Common myeloid progenitor, CD34-positive (primary cell): ENCODE data around the gene KIF27.

ENCODE experiments used
- CTCF ChIA-PET: fragments of 350-600 bp; sonication (Branson Sonifier 250); formaldehyde crosslinking; loops from one replicate; lab custom pipeline; 2021; ENCODE audit warnings: antibody characterized with exemption; lab: Charles Lee
- POLR2A ChIA-PET: fragments of 350-600 bp; sonication (Branson Sonifier 250); formaldehyde crosslinking; loops from one replicate; lab custom pipeline; 2021; ENCODE audit warnings: antibody characterized with exemption; lab: Charles Lee
- DNase-seq, 3 donors: peaks; one replicate each; pipeline versions ENCODE4 v3.0.0 to v3.0.0-alpha.2; 2013
- H3K27ac ChIP-seq, 2 experiments: 1 replicate in 1 of 2; 2 replicates in 1 of 2; pipeline ENCODE4 v1.7.0; 2013; ENCODE audit warnings: inconsistent platforms in 2 of 2, low read length in 2 of 2, mild to moderate bottlenecking in 2 of 2, low read depth in 1 of 2, moderate library complexity in 1 of 2; ENCODE audit not compliant: severe bottlenecking in 2 of 2, insufficient read depth in 1 of 2, poor library complexity in 1 of 2
- H3K27me3 ChIP-seq, 5 experiments: replicated peaks in 2 of 5; 1 replicate in 3 of 5; 2 replicates in 2 of 5; pipeline versions ENCODE4 v1.6.1 to v1.7.0; 2013; ENCODE audit warnings: low read length in 4 of 5, mild to moderate bottlenecking in 2 of 5, moderate library complexity in 2 of 5, inconsistent platforms in 1 of 5; ENCODE audit not compliant: insufficient read depth in 5 of 5, control insufficient read depth in 4 of 5
- H3K36me3 ChIP-seq, 4 experiments: 1 replicate in 2 of 4; 2 replicates in 2 of 4; pipeline versions ENCODE4 v1.6.1 to v1.7.0; 2013; ENCODE audit warnings: low read length in 3 of 4, control low read depth in 1 of 4, mild to moderate bottlenecking in 1 of 4; ENCODE audit not compliant: control insufficient read depth in 4 of 4, insufficient read depth in 4 of 4
- H3K4me1 ChIP-seq, 4 experiments: 1 replicate in 3 of 4; 2 replicates in 1 of 4; pipeline versions ENCODE4 v1.6.1 to v1.7.1; 2013; ENCODE audit warnings: low read length in 3 of 4, mild to moderate bottlenecking in 3 of 4, control low read depth in 1 of 4, inconsistent platforms in 1 of 4, moderate library complexity in 1 of 4; ENCODE audit not compliant: control insufficient read depth in 4 of 4, insufficient read depth in 4 of 4; ENCODE audit errors: control extremely low read depth in 1 of 4
- H3K4me3 ChIP-seq, 7 experiments: 1 replicate in 4 of 7; 2 replicates in 3 of 7; pipeline versions ENCODE4 v1.5.1 to v1.7.0; 2013; ENCODE audit warnings: mild to moderate bottlenecking in 7 of 7, low read length in 6 of 7, moderate library complexity in 6 of 7, inconsistent platforms in 2 of 7, low read depth in 2 of 7, control low read depth in 1 of 7; ENCODE audit not compliant: insufficient read depth in 4 of 7, control insufficient read depth in 1 of 7; ENCODE audit errors: extremely low read depth in 1 of 7
- H3K9me3 ChIP-seq, 5 experiments: 1 replicate in 4 of 5; 2 replicates in 1 of 5; pipeline versions ENCODE4 v1.6.1 to v1.7.1; 2013; ENCODE audit warnings: low read length in 4 of 5, mild to moderate bottlenecking in 2 of 5, inconsistent platforms in 1 of 5, low read depth in 1 of 5, moderate library complexity in 1 of 5; ENCODE audit not compliant: control insufficient read depth in 4 of 5, insufficient read depth in 2 of 5; ENCODE audit errors: control extremely low read depth in 1 of 5
- WGBS: methylation state at CpG from one replicate; pipeline ENCODE4 v1.1.5; 2013; ENCODE audit not compliant: insufficient coverage; 5-methylcytosine and 5-hydroxymethylcytosine counted together

KIF27 gene

DNA sequence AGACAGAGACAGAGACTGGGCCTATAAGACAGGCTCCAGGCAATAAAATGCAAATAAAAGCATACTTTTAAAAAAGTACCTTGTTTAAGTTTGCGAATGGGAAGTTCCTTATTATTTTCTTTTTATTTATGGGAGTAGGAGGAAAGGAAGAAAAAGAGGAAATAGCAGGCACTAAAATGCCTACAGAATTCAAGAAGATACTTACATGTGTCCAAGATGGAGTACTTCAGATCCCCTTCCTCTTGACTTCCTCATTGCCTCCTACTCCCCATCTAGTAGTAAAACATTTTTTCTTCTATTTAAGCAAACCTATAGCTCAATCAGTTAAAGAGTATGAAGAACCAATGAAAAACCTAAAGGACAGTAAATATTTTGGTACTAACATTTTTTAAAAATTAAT lies 128.5 kb downstream of the KIF27 start:
- Histone ChIP-seq H3K4me1 (no peaks in the 10 kb centered on the region), H3K27ac (no peak overlapping the region), H3K36me3 (peaks cover 0 to 18% (median 6%) of the 10 kb centered on the region in 4 experiments), H3K9me3 (no peaks in the 10 kb centered on the region), H3K27me3 (no peaks in the 10 kb centered on the region), H3K4me3 (no peak overlapping the region)
- no peak for DNase-seq
- WGBS, result 80% methylated on average over 1 of the region's 1 CpG
- CTCF ChIA-PET, result interaction anchor here (1.1 kb wide), 1 partner anchor 78 kb away, joined by 3 read pairs; no protein-coding TSS in a partner anchor
- POLR2A ChIA-PET, result no interaction called here
